ENCODE data around the gene GNPAT. TPM values are rescaled to one million over a fixed set of nuclear protein-coding genes. Genes with fewer than 3 reads are reported as not detected.

The GNPAT gene
- total and polyA plus RNA-seq, 2 of the 4 experiments (the other 2 are of a cell fraction): 17.2 to 36.0 TPM

DNA sequence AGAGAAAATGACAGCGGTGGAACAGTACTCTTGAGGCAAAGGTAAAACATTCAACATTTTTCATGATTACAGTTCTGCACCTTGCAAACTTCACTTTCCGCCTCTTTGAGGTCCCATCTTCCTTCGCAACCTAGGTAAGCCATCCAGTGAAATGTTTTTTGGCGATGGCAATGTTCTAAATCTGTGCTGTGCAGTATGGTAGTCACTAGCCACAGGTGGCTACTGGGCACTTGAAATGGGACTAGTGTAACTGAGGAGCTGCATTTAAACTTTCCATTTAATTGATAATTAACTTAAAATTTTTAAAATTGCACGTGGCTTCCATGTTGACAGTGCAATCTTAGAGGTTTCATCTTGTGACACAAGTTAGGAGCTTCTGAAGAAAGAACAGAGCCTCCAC is 83.6 kb downstream of the GNPAT start:
- no peak overlapping the region for H3K4me2 ChIP-seq (ENCODE audit: low read depth, low read length)
- no peak overlapping the region for H3K9ac ChIP-seq (ENCODE audit: low read depth, low read length)
- dilution Hi-C loops (cut with HindIII; ENCODE audit: low sequenced_read_pairs, unreplicated experiment): no loop called here
- H4K91ac ChIP-seq (ENCODE audit: insufficient read depth, low read depth, low read length): no peak overlapping the region
- in situ Hi-C loops (cut with MboI; ENCODE audit: low sequenced_read_pairs): no loop called here
- no peak overlapping the region for H3K27ac ChIP-seq (ENCODE audit: insufficient read depth, low read length)
- H3K56ac ChIP-seq (ENCODE audit: extremely low read depth, insufficient read depth, low read length): no peak overlapping the region
- no peaks in the 10 kb centered on the region for H3K9me3 ChIP-seq (ENCODE audit: control insufficient read depth, insufficient read depth, low read length)
- no peaks in the 10 kb centered on the region for H4K20me1 ChIP-seq (ENCODE audit: insufficient read depth, low read length)
- no peak for TF ChIP-seq RFX5 (IDR thresholded peaks at IDR 0.05; ENCODE audit: low read depth, low read length)
- no peak for TF ChIP-seq CTCF (conservative IDR thresholded peaks at IDR 0.05; ENCODE audit: low read depth, low read length)
- no peak for TF ChIP-seq USF2 (IDR thresholded peaks at IDR 0.05; ENCODE audit: low read depth, low read length)
- TF ChIP-seq CEBPB (IDR thresholded peaks at IDR 0.05; ENCODE audit: low read depth, low read length): no peak
- no peak for TF ChIP-seq MAFK (IDR thresholded peaks at IDR 0.05; ENCODE audit: low read depth, low read length)
- TF ChIP-seq RAD21 (IDR thresholded peaks at IDR 0.05; ENCODE audit: low read length): no peak
- no peak for TF ChIP-seq BHLHE40 (IDR thresholded peaks at IDR 0.05; ENCODE audit: low read depth, low read length)
- TF ChIP-seq NFE2L2 (IDR thresholded peaks at IDR 0.05; ENCODE audit: low read depth, low read length): no peak
- TF ChIP-seq RCOR1 (IDR thresholded peaks at IDR 0.05; ENCODE audit: insufficient replicate concordance, low read length): no peak
- no peak for TF ChIP-seq MXI1 (IDR thresholded peaks at IDR 0.05; ENCODE audit: borderline replicate concordance, low read depth, low read length)
- TF ChIP-seq CHD1 (IDR thresholded peaks at IDR 0.05; ENCODE audit: low read depth, low read length): no peak
- TF ChIP-seq MAZ (IDR thresholded peaks at IDR 0.05; ENCODE audit: borderline replicate concordance, low read depth, low read length): no peak
- TF ChIP-seq, protein P1, sequence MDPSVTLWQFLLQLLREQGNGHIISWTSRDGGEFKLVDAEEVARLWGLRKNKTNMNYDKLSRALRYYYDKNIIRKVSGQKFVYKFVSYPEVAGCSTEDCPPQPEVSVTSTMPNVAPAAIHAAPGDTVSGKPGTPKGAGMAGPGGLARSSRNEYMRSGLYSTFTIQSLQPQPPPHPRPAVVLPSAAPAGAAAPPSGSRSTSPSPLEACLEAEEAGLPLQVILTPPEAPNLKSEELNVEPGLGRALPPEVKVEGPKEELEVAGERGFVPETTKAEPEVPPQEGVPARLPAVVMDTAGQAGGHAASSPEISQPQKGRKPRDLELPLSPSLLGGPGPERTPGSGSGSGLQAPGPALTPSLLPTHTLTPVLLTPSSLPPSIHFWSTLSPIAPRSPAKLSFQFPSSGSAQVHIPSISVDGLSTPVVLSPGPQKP (IDR thresholded peaks at IDR 0.05; ENCODE audit: borderline replicate concordance, low read depth, low read length): no peak
- H3K4me1 ChIP-seq (ENCODE audit: control insufficient read depth, insufficient read depth, low read length): no peaks in the 10 kb centered on the region
- DNase-seq (no peak), ATAC-seq (ENCODE audit: low read depth) (no peak)
- no peaks in the 10 kb centered on the region for H3K79me1 ChIP-seq (ENCODE audit: low read depth in 1 of 2, low read length in 2 of 2)
- no peaks in the 10 kb centered on the region for H3K9me1 ChIP-seq (ENCODE audit: insufficient read depth, low read length)
- H3K14ac ChIP-seq (replicated peaks; ENCODE audit: low read depth, low read length): no peak overlapping the region
- no peak overlapping the region for H2AFZ ChIP-seq (replicated peaks; ENCODE audit: low read length, poor library complexity)
- H2AK5ac ChIP-seq (ENCODE audit: low read depth, low read length): no peak overlapping the region
- CTCF ChIA-PET: no interaction called here
- H2BK20ac ChIP-seq (ENCODE audit: low read depth, low read length): no peak overlapping the region
- POLR2A ChIA-PET (ENCODE audit: unreplicated experiment): no interaction called here
- H3K4me3 ChIP-seq (ENCODE audit: insufficient read depth, low read depth, low read length): no peak overlapping the region
- no CpG with 5 or more reads among the region's 5 CpGs for WGBS, 2 experiments (ENCODE audit: extremely low coverage in 2 of 2, insufficient read length in 1 of 2)
- H3K23ac ChIP-seq (ENCODE audit: low read depth, low read length): no peak overlapping the region
- no peak overlapping the region for H4K5ac ChIP-seq (ENCODE audit: low read depth, low read length)
- H2BK120ac ChIP-seq (ENCODE audit: low read depth, low read length): no peak overlapping the region
- no TSS peak for BruUV-seq (replicated peaks)
- no peak overlapping the region for H2BK15ac ChIP-seq (ENCODE audit: low read depth, low read length)
- H4K8ac ChIP-seq (ENCODE audit: low read depth in 2 of 2, low read length in 2 of 2): no peak overlapping the region
- no peaks in the 10 kb centered on the region for H3K27me3 ChIP-seq (ENCODE audit: control insufficient read depth, insufficient read depth, low read length)
- H3K18ac ChIP-seq (ENCODE audit: low read depth, low read length): no peak overlapping the region
- H2BK5ac ChIP-seq (ENCODE audit: low read depth, low read length, poor library complexity, severe bottlenecking): no peak overlapping the region
- H3K4ac ChIP-seq (ENCODE audit: low read depth, low read length): no peak overlapping the region
- intact Hi-C loops (cut with micrococcal nuclease): no loop called here
- no peaks in the 10 kb centered on the region for H3K36me3 ChIP-seq (ENCODE audit: control insufficient read depth, insufficient read depth, low read length)
- H2AK9ac ChIP-seq (replicated peaks; ENCODE audit: low read depth, low read length, poor library complexity): no peak overlapping the region
